ENCODE data around the gene ADCY4.

ADCY4 gene

GRCh38 chr14:24274101-24274543, 60.7 kb downstream of the ADCY4 start:
- no peak for DNase-seq (ENCODE audit: extremely low spot score)
- TF ChIP-seq SP1 (IDR thresholded peaks at IDR 0.05) (no peak), NFRKB (IDR thresholded peaks at IDR 0.05) (no peak), L3MBTL2 (conservative IDR thresholded peaks at IDR 0.05) (no peak), BHLHE40 (IDR thresholded peaks at IDR 0.05; ENCODE audit: borderline replicate concordance) (no peak), TARDBP (IDR thresholded peaks at IDR 0.05) (no peak), SUZ12 (IDR thresholded peaks at IDR 0.05) (no peak), ELF4 (IDR thresholded peaks at IDR 0.05) (no peak), ARNT (IDR thresholded peaks at IDR 0.05) (no peak), HDGF (IDR thresholded peaks at IDR 0.05; ENCODE audit: borderline replicate concordance) (no peak), FOXA1 (IDR thresholded peaks at IDR 0.05) (no peak), LEF1 (IDR thresholded peaks at IDR 0.05; ENCODE audit: borderline replicate concordance) (no peak), FOXM1 (IDR thresholded peaks at IDR 0.05; ENCODE audit: borderline replicate concordance) (no peak), PKNOX1 (IDR thresholded peaks at IDR 0.05) (no peak), ZNF384 (IDR thresholded peaks at IDR 0.05) (no peak), CTBP1 (IDR thresholded peaks at IDR 0.05; ENCODE audit: borderline replicate concordance) (no peak), FOXK2 (IDR thresholded peaks at IDR 0.05) (no peak)
- ChIA-PET POLR2A (interaction anchor here (1.0 kb wide), 1 partner anchor 31 kb away, joined by 5 read pairs; the partner anchor contains the start of gene TINF2), CTCF (interaction anchor here (1.2 kb wide), 1 partner anchor 21 kb away, joined by 3 read pairs; no protein-coding TSS in a partner anchor)

- POLR2A ChIA-PET: interaction anchor here (1.0 kb wide), 1 partner anchor 31 kb away, joined by 5 read pairs; the partner anchor contains the start of gene TINF2
- CTCF ChIA-PET: interaction anchor here (1.2 kb wide), 1 partner anchor 21 kb away, joined by 3 read pairs; no protein-coding TSS in a partner anchor
- TF ChIP-seq SUZ12 (IDR thresholded peaks at IDR 0.05) (no peak), L3MBTL2 (conservative IDR thresholded peaks at IDR 0.05) (no peak), LEF1 (IDR thresholded peaks at IDR 0.05; ENCODE audit: borderline replicate concordance) (no peak), FOXA1 (IDR thresholded peaks at IDR 0.05) (no peak), SP1 (IDR thresholded peaks at IDR 0.05) (no peak), ELF4 (IDR thresholded peaks at IDR 0.05) (no peak), NFRKB (IDR thresholded peaks at IDR 0.05) (no peak), FOXK2 (IDR thresholded peaks at IDR 0.05) (no peak), FOXM1 (IDR thresholded peaks at IDR 0.05; ENCODE audit: borderline replicate concordance) (no peak), BHLHE40 (IDR thresholded peaks at IDR 0.05; ENCODE audit: borderline replicate concordance) (no peak), HDGF (IDR thresholded peaks at IDR 0.05; ENCODE audit: borderline replicate concordance) (no peak), CTBP1 (IDR thresholded peaks at IDR 0.05; ENCODE audit: borderline replicate concordance) (no peak), PKNOX1 (IDR thresholded peaks at IDR 0.05) (no peak)
- peak; percentile 22 for DNase-seq (ENCODE audit: extremely low spot score)
Measured at GRCh38 chr14:24273422-24273998, 61.4 kb downstream of the ADCY4 start.

GRCh38 chr14:24272467-24272866, 62.4 kb downstream of the ADCY4 start:
- TF ChIP-seq L3MBTL2 (conservative IDR thresholded peaks at IDR 0.05): no peak
- TF ChIP-seq LEF1 (IDR thresholded peaks at IDR 0.05; ENCODE audit: borderline replicate concordance): no peak
- TF ChIP-seq ELF4 (IDR thresholded peaks at IDR 0.05): no peak
- no peak for TF ChIP-seq HDGF (IDR thresholded peaks at IDR 0.05; ENCODE audit: borderline replicate concordance)
- TF ChIP-seq BHLHE40 (IDR thresholded peaks at IDR 0.05; ENCODE audit: borderline replicate concordance): no peak
- no peak for TF ChIP-seq FOXA1 (IDR thresholded peaks at IDR 0.05)
- TF ChIP-seq ARNT (IDR thresholded peaks at IDR 0.05): no peak
- TF ChIP-seq PKNOX1 (IDR thresholded peaks at IDR 0.05): no peak
- no peak for TF ChIP-seq SUZ12 (IDR thresholded peaks at IDR 0.05)
- TF ChIP-seq FOXM1 (IDR thresholded peaks at IDR 0.05; ENCODE audit: borderline replicate concordance): no peak
- no peak for TF ChIP-seq NFRKB (IDR thresholded peaks at IDR 0.05)
- TF ChIP-seq CTBP1 (IDR thresholded peaks at IDR 0.05; ENCODE audit: borderline replicate concordance): no peak
- no peak for TF ChIP-seq TARDBP (IDR thresholded peaks at IDR 0.05)
- no peak for TF ChIP-seq SP1 (IDR thresholded peaks at IDR 0.05)
- no peak for TF ChIP-seq ZNF384 (IDR thresholded peaks at IDR 0.05)
- no peak for TF ChIP-seq FOXK2 (IDR thresholded peaks at IDR 0.05)
- CTCF ChIA-PET: interaction anchor here (1.9 to 2.0 kb wide), 2 partner anchors 9 to 25 kb away, joined by 5 read pairs; no protein-coding TSS in a partner anchor
- no peak for DNase-seq (ENCODE audit: extremely low spot score)
- POLR2A ChIA-PET: interaction anchor here (1.9 to 2.5 kb wide), 5 partner anchors 9 to 30 kb away, joined by 13 to 52 read pairs (median 23); partner anchors contain the start of genes DHRS1, NOP9 and TINF2

- ChIA-PET POLR2A (interaction anchor here (0.9 to 2.5 kb wide), 24 partner anchors 10 to 170 kb away, joined by 3 to 52 read pairs (median 8); partner anchors contain the start of genes CHMP4A, CIDEB, DCAF11 and DHRS1), CTCF (interaction anchor here (0.6 to 2.0 kb wide), 6 partner anchors 9 to 56 kb away, joined by 3 to 6 read pairs (median 4); partner anchors contain the start of genes MDP1 and TINF2)
- TF ChIP-seq L3MBTL2 (conservative IDR thresholded peaks at IDR 0.05) (peak; percentile 50; the same call in 1 of the 2 replicates), BHLHE40 (IDR thresholded peaks at IDR 0.05; ENCODE audit: borderline replicate concordance) (no peak)
- DNase-seq (ENCODE audit: extremely low spot score): no peak
Measured at GRCh38 chr14:24271834-24272263, 63.0 kb downstream of the ADCY4 start.

- ChIA-PET POLR2A (interaction anchor here (0.8 to 2.5 kb wide), 28 partner anchors 10 to 171 kb away, joined by 3 to 52 read pairs (median 8); partner anchors contain the start of genes CHMP4A, CIDEB, DCAF11 and DHRS1), CTCF (interaction anchor here (0.6 to 2.0 kb wide), 11 partner anchors 9 to 181 kb away, joined by 3 to 6 read pairs (median 4); partner anchors contain the start of genes MDP1, TGM1 and TINF2)
- TF ChIP-seq NFRKB (IDR thresholded peaks at IDR 0.05) (no peak), ARNT (IDR thresholded peaks at IDR 0.05) (peak; percentile 34; the same call in 1 of the 2 replicates), HDGF (IDR thresholded peaks at IDR 0.05; ENCODE audit: borderline replicate concordance) (no peak), PKNOX1 (IDR thresholded peaks at IDR 0.05) (peak; percentile 98), L3MBTL2 (conservative IDR thresholded peaks at IDR 0.05) (peak; percentile 85), ELF4 (IDR thresholded peaks at IDR 0.05) (0 out of 2 replicates have a peak, but pooled peaks have one; percentile 16), LEF1 (IDR thresholded peaks at IDR 0.05; ENCODE audit: borderline replicate concordance) (0 out of 2 replicates have a peak, but pooled peaks have one; percentile 34)
- peak; percentile 94 for DNase-seq (ENCODE audit: extremely low spot score)
Measured at GRCh38 chr14:24271134-24271833, 63.6 kb downstream of the ADCY4 start, which contains the start of gene RABGGTA. TSS of gene RABGGTA (minus strand) at chr14:24271597. CDS start at chr14:24271115, 482 bp downstream.

Measured in HEK293T (cell line).